B cell (primary cell): ENCODE measurements around the gene PRCC. TPM values are rescaled to one million over a fixed set of nuclear protein-coding genes. Genes with fewer than 3 reads are reported as not detected.
A peak's percentile ranks its signal among the peaks of the same experiment; 100 is the strongest.

Experiments used
- ATAC-seq: fragments of 200-7000 bp; cut with Tn5 transposase; one replicate; pipeline ENCODE4 v1.10.0; 2021; ENCODE audit warnings: low read depth, mild to moderate bottlenecking, moderate number of reproducible peaks, moderate library complexity
- CTCF ChIA-PET: fragments of 350-600 bp; sonication (Branson Sonifier 250); formaldehyde crosslinking; loops from one replicate; lab custom pipeline; 2021; ENCODE audit warnings: antibody characterized with exemption, inconsistent platforms; lab: Charles Lee
- POLR2A ChIA-PET: fragments of 350-600 bp; sonication (Branson Sonifier 250); formaldehyde crosslinking; loops from one replicate; lab custom pipeline; 2021; ENCODE audit warnings: antibody characterized with exemption; lab: Charles Lee
- DNase-seq: peaks from one replicate; pipeline ENCODE4 v3.0.0; 2013
- H2AFZ ChIP-seq: 2 replicates; pipeline ENCODE4 v1.6.1; 2012; ENCODE audit warnings: mild to moderate bottlenecking, low read depth, low read length; ENCODE audit not compliant: insufficient read depth, poor library complexity, severe bottlenecking
- H3K27ac ChIP-seq, 2 donors: 1 replicate in 1 of 2; 2 replicates in 1 of 2; pipeline ENCODE4 v1.5.1; 2012 to 2013; ENCODE audit warnings: low read length in 2 of 2, mild to moderate bottlenecking in 2 of 2, moderate library complexity in 1 of 2
- H3K27me3 ChIP-seq, 4 experiments: fragments of 200-600 bp in 1 of 4; sonication (generic) in 1 of 4; replicated peaks in 1 of 4; 1 replicate in 2 of 4; 2 replicates in 2 of 4; pipeline versions ENCODE4 v1.6.1 to v1.7.0; 2013 to 2016; ENCODE audit warnings: low read length in 3 of 4, mild to moderate bottlenecking in 2 of 4, mixed read lengths in 1 of 4, moderate library complexity in 1 of 4; ENCODE audit not compliant: insufficient read depth in 4 of 4, control insufficient read depth in 3 of 4; ENCODE audit errors: control extremely low read depth in 1 of 4
- H3K36me3 ChIP-seq, 2 experiments: replicated peaks in 1 of 2; 1 replicate in 1 of 2; 2 replicates in 1 of 2; pipeline versions ENCODE4 v1.6.1 to v1.7.1; 2013; ENCODE audit warnings: low read length in 1 of 2; ENCODE audit not compliant: insufficient read depth in 2 of 2, control insufficient read depth in 1 of 2; ENCODE audit errors: control extremely low read depth in 1 of 2, extremely low read depth in 1 of 2
- H3K4me1 ChIP-seq, 2 donors: fragments of 200-600 bp in 1 of 2; sonication (generic) in 1 of 2; 1 replicate in 1 of 2; 2 replicates in 1 of 2; pipeline versions ENCODE4 v1.5.1 to v1.6.1; 2013 to 2017; ENCODE audit warnings: low read length in 2 of 2; ENCODE audit not compliant: control insufficient read depth in 2 of 2, insufficient read depth in 2 of 2
- H3K4me2 ChIP-seq: replicated peaks from 2 replicates; pipeline ENCODE3; 2012; ENCODE audit warnings: mild to moderate bottlenecking, low read depth, low read length; ENCODE audit not compliant: poor library complexity, severe bottlenecking
- H3K4me3 ChIP-seq, 5 experiments: fragments of 200-600 bp in 1 of 5; sonication (generic) in 1 of 5; 1 replicate in 3 of 5; 2 replicates in 2 of 5; pipeline versions ENCODE4 v1.5.1 to v1.7.0; 2011 to 2016; ENCODE audit warnings: low read length in 4 of 5, mild to moderate bottlenecking in 4 of 5, low read depth in 2 of 5, control low read depth in 1 of 5, moderate library complexity in 1 of 5; ENCODE audit not compliant: insufficient read depth in 1 of 5; ENCODE audit errors: control extremely low read depth in 1 of 5, extremely low read depth in 1 of 5
- H3K79me2 ChIP-seq: fragments of 200-600 bp; sonication (generic); one replicate; pipeline ENCODE4 v1.6.0; 2016; ENCODE audit warnings: low read length; ENCODE audit not compliant: control insufficient read depth, insufficient read depth
- H3K9ac ChIP-seq: fragments of 200-600 bp; sonication (generic); 2 replicates; pipeline ENCODE4 v1.6.1; 2017; ENCODE audit warnings: mild to moderate bottlenecking, low read length, moderate library complexity
- H3K9me3 ChIP-seq, 3 donors: one replicate each; pipeline versions ENCODE4 v1.6.1 to v1.7.1; 2013; ENCODE audit warnings: low read length in 2 of 3; ENCODE audit not compliant: control insufficient read depth in 2 of 3, insufficient read depth in 1 of 3; ENCODE audit errors: control extremely low read depth in 1 of 3
- H4K20me1 ChIP-seq: 2 replicates; pipeline ENCODE4 v1.6.0; 2012; ENCODE audit warnings: mild to moderate bottlenecking, low read length; ENCODE audit not compliant: insufficient read depth, control insufficient read depth, poor library complexity, severe bottlenecking
- H3K27ac Mint-ChIP-seq: one replicate; pipeline ENCODE4 v1.8.0; 2021; ENCODE audit warnings: mixed read lengths
- H3K27me3 Mint-ChIP-seq: one replicate; pipeline ENCODE4 v1.8.0; 2021; ENCODE audit warnings: mixed read lengths
- H3K4me1 Mint-ChIP-seq: one replicate; pipeline ENCODE4 v1.8.0; 2021; ENCODE audit warnings: mixed read lengths
- H3K4me3 Mint-ChIP-seq: one replicate; pipeline ENCODE4 v1.8.0; 2021; ENCODE audit warnings: mixed read lengths
- H3K9me3 Mint-ChIP-seq: one replicate; pipeline ENCODE4 v1.8.0; 2022; ENCODE audit warnings: mixed read lengths; ENCODE audit not compliant: insufficient read depth
- CTCF ChIP-seq: fragments of 200-600 bp; IDR thresholded peaks from one replicate; pipeline ENCODE4 v1.8.0; 2022; ENCODE audit warnings: antibody characterized with exemption, mild to moderate bottlenecking
- EZH2 ChIP-seq: IDR thresholded peaks from 2 replicates; pipeline ENCODE4 v1.6.1; 2012; ENCODE audit warnings: borderline replicate concordance, low read depth, mild to moderate bottlenecking, moderate library complexity, low read length; ENCODE audit not compliant: insufficient read depth, poor library complexity, severe bottlenecking
- WGBS: methylation state at CpG from one replicate; pipeline ENCODE4 v1.1.5; 2013; ENCODE audit warnings: missing lambda C conversion rate; ENCODE audit not compliant: insufficient coverage; 5-methylcytosine and 5-hydroxymethylcytosine counted together
- intact Hi-C: fragments of 100-400 bp; cut with micrococcal nuclease; formaldehyde crosslinking; loops from one replicate; pipeline ENCODE4 v1.10.0; 2022
- polyA plus RNA-seq: library from polyadenylated mRNA; depleted of rRNA; stranded (reverse); fragments of >200 nt; gene quantifications from 2 replicates; pipeline ENCODE4 v1.2.3, GENCODE V29; 2012
- total RNA-seq, 2 donors: library from RNA; stranded (reverse); fragments of 120-200 nt in 1 of 2; gene quantifications; 1 replicate in 1 of 2; 2 replicates in 1 of 2; pipeline versions ENCODE4 v1.2.3 to v1.2.4, GENCODE V29; 2013 to 2022

Gene PRCC
- total and polyA plus RNA-seq, 2 donors (not counting 1 experiment from before 2014, with no cell fraction given) = 55.7 to 83.4 TPM

- Histone ChIP-seq H3K27ac (peak overlapping the region; percentile 63 to 91), H4K20me1 (peaks cover 7% of the 10 kb centered on the region), H3K9ac (peak overlapping the region; percentile 71), H3K27me3 (no peaks in the 10 kb centered on the region), H3K36me3 (peaks cover 0 to 9% of the 10 kb centered on the region in 2 experiments), H3K4me3 (peak overlapping the region; percentile 73 to 97 (median 77)), H3K4me1 (peaks cover 27 to 28% of the 10 kb centered on the region in 2 donors), H3K4me2 (peak overlapping the region; percentile 79), H3K79me2 (peaks cover 41% of the 10 kb centered on the region), H2AFZ (peak overlapping the region; percentile 82), H3K9me3 (no peaks in the 10 kb centered on the region)
- WGBS = 6% methylated on average over 10 of the region's 14 CpGs
- no peaks in the 10 kb centered on the region for H3K9me3 Mint-ChIP-seq
- ChIA-PET POLR2A (interaction anchor here (0.6 to 3.1 kb wide), 9 partner anchors 9 to 41 kb away, joined by 3 to 43 read pairs (median 7); partner anchors contain the start of genes HDGF, ISG20L2, METTL25B and MRPL24), CTCF (interaction anchor here (0.7 to 9.0 kb wide), 7 partner anchors 15 to 139 kb away, joined by 3 to 87 read pairs (median 5); partner anchors contain the start of genes HDGF, ISG20L2, METTL25B and MRPL24)
- no peak for ATAC-seq
- peaks cover 27% of the 10 kb centered on the region for H3K4me1 Mint-ChIP-seq
- intact Hi-C loops = loop anchor here (1.0 to 5.0 kb wide), 6 partner anchors 15 to 484 kb away; partner anchors contain the start of genes GPATCH4, HDGF, ISG20L2 and METTL25B
- H3K27ac Mint-ChIP-seq = no peak overlapping the region
- no peak overlapping the region for H3K4me3 Mint-ChIP-seq
- no peak for DNase-seq
- no peaks in the 10 kb centered on the region for H3K27me3 Mint-ChIP-seq
- TF ChIP-seq CTCF = no peak
- TF ChIP-seq EZH2 = no peak
These were observed 836 bp upstream of the PRCC start for GRCh38 chr1:156766298-156767100.
